HG03196 (cell line): ENCODE measurements around the gene RRP12.

ENCODE experiments used
- ATAC-seq: cut with Tn5 transposase; IDR thresholded peaks from one replicate; pipeline ENCODE4 v1.9.1; 2021; ENCODE audit not compliant: unreplicated experiment

Gene RRP12

GRCh38 chr10:97319671-97320479 lies 81.3 kb downstream of the RRP12 start:
- peak; percentile 29 for ATAC-seq

DNA sequence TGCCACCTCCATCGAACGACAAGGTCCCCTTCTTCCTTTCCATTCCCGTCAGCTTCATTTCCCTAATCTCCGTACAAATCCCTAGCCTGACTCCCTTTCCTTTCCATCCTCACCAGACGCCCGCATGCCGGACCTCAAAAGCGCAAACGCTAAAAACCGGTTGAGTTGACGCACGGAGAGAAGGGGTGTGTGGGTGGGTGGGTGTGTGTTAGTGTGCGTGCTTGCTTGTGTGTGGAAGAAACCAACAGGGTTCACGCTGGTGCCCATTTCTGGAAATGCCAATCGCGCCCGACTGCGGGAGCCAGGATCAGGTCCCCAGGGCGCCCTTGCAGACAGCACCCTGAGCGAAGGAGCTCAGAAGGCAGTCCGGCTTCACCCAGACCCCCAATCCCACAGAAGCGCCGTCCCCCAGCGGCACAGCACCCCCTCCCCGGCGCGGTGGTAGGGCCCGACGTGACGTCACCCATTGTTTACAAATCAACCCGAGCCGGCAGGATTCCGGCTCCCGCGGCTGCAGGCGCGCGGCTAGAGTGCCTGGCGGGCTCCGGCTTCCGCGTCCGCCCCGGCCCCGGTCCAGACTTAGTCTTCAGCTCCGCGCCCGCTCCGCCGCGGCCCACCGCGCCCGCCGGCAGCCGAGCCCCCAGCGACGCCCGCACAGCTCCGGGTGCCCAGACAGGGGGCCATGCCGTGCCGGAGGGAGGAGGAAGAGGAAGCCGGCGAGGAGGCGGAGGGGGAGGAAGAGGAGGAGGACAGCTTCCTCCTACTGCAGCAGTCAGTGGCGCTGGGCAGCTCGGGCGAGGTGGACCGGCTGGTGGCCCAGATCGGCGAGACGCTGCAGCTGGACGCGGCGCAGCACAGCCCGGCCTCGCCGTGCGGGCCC lies 82.1 kb downstream of the RRP12 start, which contains the start of gene FRAT1:
Gene FRAT1 (plus strand): TSS at position 500 of the 880 bp plus-strand sequence. CDS start 183 bp downstream, at position 683.
- peak; percentile 69 for ATAC-seq

DNA sequence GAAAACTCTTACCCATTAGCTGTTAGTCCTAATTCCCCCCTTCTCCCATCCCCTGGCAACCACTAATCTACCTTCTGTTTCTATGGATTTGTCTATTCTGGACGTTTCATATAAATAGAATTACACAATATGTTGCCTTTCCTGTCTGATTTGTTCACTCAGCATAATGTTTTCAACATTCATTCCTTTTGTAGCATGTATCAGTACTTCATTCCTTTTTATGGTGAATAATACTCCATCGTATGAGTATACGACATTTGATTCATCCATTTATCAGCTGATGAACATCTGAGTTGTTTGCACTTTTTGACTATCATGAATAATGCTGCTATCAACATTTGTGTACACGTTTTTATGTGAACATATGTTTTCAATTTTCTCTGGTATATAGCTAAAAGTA lies 86.5 kb downstream of the RRP12 start:
- ATAC-seq, result no peak

DNA sequence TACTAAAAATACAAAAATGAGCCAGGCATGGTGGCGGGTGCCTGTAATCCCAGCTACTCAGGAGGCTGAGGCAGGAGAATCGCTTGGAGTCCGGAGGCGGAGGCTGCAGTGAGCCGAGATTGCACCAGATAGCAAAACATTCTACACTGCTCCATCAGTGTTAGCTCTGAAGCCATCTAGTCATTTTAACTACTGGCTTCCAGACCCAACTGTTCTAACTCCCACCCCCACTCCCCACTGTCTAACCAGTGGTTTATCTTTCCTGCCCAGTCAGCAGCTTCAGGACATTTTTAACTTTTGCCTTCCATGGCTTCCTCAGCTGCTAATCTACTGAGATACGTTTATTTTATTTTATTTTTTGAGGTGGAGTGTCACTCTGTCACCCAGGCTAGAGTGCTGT lies 88.2 kb downstream of the RRP12 start:
- no peak for ATAC-seq

DNA sequence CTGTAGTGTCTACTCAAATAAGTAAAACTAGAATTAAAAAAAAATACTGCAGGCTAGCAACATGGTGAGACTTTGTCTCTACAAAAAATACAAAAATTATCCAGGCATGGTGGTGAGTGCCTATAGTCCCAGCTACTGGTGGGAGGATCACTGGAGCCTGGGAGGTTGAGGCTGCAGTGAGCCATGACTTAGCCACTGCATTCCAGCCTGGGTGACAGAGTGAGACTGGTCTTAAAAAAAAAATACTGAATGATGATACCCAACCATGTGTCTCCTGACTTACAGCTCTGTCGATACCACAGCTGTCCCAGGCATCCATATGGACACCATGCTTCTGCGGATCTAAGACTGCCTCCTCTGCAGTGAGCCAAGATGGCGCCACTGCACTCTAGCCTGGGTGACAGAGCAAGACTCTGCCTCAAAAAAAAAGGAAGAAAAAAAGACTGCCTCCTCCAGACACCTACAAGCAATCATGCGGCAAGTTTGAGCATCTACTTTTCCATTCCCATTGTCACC lies 90.0 kb downstream of the RRP12 start:
- ATAC-seq, result no peak

- no peak for ATAC-seq
Observed at GRCh38 chr10:97307866-97308780, 93.0 kb downstream of the RRP12 start.

DNA sequence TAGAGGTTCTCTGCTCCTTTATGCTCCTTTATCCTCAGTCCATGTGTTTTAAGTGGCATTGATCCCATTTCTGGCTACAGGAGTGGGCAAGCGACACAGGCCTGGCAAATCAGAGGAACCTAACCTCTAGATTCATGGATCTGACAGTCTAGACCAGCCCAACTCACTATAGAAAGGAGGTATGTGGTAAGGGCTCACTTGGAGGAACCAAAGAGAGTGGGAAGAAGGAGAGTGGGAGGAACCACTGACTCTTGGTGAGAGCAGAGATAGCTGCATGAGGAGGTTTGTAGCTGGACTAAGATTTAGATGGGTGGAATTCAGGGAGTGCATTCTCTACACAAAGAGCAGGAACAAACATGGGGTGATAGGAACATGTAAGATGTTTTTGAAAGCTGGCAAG lies 93.7 kb downstream of the RRP12 start:
- no peak for ATAC-seq
